ENCODE results near the gene RTN1.

DNA sequence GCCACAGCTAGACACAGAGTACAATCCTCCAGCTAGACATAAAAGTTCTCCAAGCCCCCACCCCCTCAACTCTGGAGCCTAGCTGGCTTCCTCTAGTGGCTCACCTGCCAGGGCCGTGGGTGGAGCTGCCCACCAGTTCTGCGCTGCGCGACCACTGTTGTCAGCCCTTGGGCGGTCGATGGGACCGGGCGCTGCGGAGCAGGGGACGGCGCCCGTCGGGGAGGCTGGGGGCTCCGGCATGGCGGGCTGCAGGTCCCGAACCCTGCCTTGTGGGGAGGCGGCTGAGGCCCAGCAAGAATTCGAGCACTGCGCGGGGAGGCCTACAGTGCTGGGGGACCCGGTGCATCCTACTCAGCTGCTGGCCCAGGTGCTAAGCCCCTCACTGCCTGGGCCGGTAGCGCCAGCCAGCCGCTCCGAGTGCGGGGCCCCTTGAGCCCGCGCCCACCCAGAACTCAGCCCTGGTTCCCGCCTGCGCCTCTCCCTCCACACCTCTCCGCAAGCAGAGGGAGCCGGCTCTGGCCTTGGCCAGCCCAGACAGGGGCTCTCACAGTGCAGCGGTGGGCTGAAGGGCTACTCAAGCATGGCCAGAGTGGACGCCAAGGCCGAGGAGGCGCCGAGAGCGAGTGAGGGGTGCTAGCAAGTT lies 51.0 kb downstream of the RTN1 start:
- TF ChIP-seq PHF8 (conservative IDR thresholded peaks at IDR 0.05; ENCODE audit: low read depth, low read length), result no peak
- TF ChIP-seq ATF3 (IDR thresholded peaks at IDR 0.05; ENCODE audit: insufficient read depth, low read depth, low read length), result no peak
- TF ChIP-seq POLR2A (IDR thresholded peaks at IDR 0.05; ENCODE audit: control extremely low read depth in 1 of 2, low read depth in 2 of 2, low read length in 2 of 2), result no peak
- TF ChIP-seq SRF (IDR thresholded peaks at IDR 0.05; ENCODE audit: low read depth, low read length), result no peak
- TF ChIP-seq TAF1 (IDR thresholded peaks at IDR 0.05; ENCODE audit: low read depth, low read length), result no peak
- TF ChIP-seq CEBPB (IDR thresholded peaks at IDR 0.05; ENCODE audit: low read depth, low read length), result no peak
- no peak for TF ChIP-seq CREB1 (IDR thresholded peaks at IDR 0.05)

All from H1 (cell line).